Right lung (tissue), 5 donors: ENCODE measurements around the gene SNX5. TPM values are rescaled to one million over a fixed set of nuclear protein-coding genes. Genes with fewer than 3 reads are reported as not detected.

Experiments used
- DNase-seq, 2 donors: peaks; one replicate each; pipeline ENCODE4 v3.0.0-alpha.2; 2013
- polyA plus RNA-seq, 5 donors: library from polyadenylated mRNA; unstranded; fragments of 120-200 nt; gene quantifications; one replicate each; pipeline versions ENCODE4 v1.2.1 to v1.2.3, GENCODE V29; 2013; ENCODE audit warnings: inconsistent platforms in 1 of 5, low replicate concordance in 1 of 5; ENCODE audit not compliant: insufficient read length in 5 of 5, insufficient read depth in 1 of 5

The SNX5 gene
- polyA plus RNA-seq, 5 donors: 207 to 304 (median 265) TPM

GRCh38 chr20:17925141-17925939 is 43.3 kb downstream of the SNX5 start:
- peak; percentile 45 to 48 for DNase-seq

DNA sequence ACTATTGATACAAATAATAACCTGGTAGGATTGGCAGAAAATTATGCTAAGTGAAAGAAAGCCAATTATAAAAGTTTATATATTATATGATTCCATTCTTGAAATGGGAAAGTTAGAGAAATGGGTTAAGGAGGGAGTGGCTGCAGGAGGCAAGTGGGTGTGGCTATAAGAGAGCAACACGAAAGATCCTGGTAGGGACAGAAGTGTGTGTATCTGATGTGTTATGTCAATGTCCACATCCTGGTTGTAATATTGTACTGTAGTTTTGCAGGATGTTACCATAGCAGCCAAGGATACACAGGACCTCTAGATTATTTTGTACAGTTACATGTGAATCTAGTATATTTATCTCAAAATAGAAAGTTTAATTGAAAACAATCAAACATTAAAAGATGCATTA is 46.8 kb downstream of the SNX5 start:
- no peak for DNase-seq

DNA sequence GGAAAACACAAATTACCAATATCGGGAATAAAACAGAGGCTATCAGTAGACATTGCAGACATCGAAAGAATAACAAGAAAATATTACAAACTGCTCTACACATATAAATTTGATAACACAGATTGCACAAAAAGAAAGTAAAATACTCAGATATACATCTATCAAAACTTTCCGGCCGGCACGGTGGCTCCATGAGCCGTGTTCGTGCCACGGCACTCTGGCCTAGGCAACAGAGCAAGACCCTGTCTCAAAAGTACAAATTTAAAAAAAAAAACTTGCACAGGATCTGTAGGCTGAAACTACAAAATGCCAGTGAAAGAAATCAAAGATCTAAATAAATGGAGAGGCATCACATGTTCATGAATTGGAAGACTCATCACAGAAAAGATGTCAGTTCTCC is 49.4 kb downstream of the SNX5 start:
- DNase-seq: no peak

DNA sequence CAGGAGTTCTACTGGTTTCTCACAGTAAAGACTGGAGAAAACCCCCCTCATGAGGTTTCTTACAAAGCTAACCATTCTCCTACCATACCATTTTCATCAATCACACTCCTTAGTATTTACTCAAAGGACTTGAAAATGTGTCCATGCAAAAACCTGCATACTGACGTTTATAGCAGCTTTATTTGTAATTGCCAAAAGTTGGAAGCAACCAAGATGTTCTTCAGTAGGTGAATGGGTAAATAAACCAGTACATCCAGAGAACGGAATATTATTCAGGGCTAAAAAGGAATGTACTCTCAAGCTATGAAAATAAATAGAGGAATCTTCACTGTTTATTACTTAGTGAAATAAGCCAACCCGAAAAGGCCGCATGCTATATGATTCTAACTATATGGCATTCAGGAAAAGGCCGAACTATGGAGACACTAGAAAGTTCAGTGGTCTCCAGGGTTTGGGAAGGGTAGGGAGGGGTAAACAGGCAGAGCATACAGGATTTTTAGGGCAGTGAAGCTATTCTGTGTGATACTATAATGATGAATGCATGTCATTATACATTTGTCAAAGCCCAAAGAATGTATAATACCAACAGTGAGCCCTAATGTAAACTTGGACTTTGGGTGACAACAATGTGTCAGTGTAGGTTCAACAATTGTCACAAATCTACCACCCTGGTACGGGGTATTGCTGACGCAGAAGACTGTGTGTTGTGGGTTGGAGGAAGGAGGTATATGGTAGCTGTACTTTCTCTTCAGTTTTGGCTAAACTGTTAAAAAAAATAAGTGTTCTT is 50.6 kb downstream of the SNX5 start:
- no peak for DNase-seq

DNA sequence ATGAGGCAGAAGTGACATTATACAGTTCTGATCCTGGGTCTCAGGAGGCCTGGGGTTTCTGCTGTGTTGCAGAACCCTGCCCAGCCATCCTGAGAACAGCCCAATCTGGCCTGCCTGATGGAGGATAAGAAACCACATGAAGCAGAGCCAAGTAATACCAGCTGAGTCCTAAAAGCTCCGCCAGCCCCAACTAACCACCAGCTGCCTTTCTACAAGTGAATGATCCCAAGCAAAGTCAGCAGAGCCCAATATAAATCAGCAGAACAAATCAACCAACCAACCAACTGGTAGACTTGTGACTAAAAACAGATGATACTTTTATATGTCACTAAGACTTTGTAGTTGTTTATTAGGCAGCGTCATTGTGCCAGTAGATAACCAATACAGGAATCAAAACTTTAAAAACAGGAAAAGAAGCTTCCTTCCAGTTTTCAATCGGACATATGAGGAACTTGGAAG is 52.1 kb downstream of the SNX5 start:
- no peak for DNase-seq

DNA sequence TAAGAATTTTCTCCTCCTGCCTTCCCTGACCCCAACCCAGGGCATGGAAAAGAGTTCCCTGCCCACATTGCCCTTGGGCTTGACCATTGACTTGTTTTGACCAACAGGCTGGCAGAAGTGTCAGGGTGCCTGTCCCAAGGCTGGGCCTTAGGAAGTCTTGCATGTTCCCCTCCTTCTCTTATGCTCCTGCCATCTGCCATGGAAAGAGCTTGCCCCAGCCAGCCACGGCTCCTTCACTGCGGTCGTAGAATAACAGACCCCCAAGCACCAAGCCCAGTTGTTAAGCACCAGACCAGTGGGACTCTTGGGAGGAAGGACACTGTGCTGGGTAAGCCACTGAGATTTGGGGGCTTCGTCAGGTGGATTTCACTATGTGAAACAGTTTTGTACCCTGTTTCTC is 53.6 kb downstream of the SNX5 start:
- DNase-seq: no peak

GRCh38 chr20:17912916-17913315 is 55.7 kb downstream of the SNX5 start:
- no peak for DNase-seq

DNA sequence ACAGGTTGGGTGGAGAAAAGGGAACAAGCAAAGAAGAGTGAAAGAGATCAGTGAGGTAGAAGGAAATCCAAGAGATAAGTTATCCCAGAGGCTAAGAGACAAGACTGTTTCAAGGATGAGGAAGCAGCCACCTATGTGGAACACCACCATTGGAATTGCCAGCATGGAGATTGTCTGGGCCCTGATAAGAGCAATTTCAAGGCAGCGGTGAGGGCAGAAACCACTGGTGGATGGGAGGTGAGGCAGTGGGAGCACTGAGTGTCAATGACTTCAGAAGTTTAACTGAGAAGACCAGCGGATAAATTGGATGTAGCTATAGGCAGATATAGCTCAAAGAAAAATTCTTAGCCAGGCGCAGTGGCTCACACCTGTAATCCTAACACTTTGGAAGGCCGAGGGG is 56.7 kb downstream of the SNX5 start:
- DNase-seq: no peak

- peak in 1 of 2 donors; percentile 35 for DNase-seq
Observed at GRCh38 chr20:17910828-17911294, 57.7 kb downstream of the SNX5 start.

DNA sequence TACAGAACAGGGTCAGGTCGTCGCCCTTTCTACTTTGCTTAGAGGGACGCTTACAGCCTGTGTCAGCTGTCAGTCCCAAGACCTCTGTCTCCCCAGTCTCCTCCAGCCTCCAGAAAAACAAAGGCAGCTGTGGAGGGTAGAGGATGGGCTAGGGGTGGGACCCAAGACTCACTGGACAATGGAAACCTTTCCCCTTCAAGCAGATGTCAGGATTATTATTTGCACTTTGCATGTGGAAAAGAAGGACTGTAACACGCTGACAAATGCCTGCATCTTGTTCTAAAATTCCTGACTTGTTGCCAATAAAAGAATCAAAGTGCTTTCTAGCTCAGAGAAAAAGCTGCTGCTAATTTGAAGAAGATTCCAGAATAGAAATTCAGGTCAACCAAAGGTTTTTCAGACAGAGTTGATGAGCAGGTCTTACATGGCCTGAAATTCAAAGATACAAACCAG is 58.7 kb downstream of the SNX5 start:
- no peak for DNase-seq

GRCh38 chr20:17905544-17905943 is 63.0 kb downstream of the SNX5 start:
- no peak for DNase-seq

DNA sequence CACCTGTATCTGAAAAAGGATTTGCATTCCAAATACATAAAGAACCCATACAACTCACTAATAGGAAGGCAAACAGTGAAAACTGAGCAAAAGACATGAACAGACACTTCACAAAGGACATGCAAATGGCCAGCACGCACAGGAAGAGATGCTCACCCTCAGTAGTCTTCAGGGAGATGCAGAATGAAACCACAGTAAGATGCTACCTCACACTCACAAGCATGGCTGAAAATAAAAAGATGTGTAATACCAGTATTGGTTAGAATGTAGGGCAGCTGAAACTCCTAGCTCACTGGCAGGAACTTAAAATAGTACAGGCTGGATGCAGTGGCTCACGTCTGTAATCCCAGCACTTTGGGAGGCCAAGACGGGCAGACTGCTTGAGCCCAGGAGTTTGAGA is 64.6 kb downstream of the SNX5 start:
- DNase-seq: no peak

DNA sequence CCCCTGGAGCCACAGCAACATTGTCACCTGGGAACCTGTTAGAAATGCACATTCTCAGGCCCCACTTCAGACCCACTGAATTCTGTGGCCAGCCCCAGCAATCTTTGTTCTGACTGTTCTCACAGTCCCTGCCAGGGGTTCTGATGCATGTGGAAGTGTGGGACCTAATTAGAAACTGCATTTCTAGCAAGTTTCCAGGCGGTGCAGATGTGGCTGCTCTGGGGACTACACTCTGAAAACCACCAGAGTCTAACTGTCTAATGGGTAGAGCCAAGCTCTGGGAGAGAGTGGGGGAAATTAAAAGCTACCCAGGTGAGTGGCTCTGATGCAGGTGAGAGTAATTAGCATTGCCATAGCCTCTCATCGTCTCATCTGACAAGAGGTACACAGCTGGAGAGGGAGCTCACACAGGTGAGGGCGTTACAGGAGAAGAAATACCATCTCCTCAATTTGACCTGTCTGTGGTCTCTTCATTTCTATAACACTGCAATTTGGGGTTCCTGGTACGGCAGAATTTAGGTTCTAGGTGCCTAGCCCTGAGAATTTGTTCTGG is 66.0 kb downstream of the SNX5 start:
- DNase-seq: no peak

- no peak for DNase-seq
Observed at GRCh38 chr20:17901971-17902370, 66.6 kb downstream of the SNX5 start.

DNA sequence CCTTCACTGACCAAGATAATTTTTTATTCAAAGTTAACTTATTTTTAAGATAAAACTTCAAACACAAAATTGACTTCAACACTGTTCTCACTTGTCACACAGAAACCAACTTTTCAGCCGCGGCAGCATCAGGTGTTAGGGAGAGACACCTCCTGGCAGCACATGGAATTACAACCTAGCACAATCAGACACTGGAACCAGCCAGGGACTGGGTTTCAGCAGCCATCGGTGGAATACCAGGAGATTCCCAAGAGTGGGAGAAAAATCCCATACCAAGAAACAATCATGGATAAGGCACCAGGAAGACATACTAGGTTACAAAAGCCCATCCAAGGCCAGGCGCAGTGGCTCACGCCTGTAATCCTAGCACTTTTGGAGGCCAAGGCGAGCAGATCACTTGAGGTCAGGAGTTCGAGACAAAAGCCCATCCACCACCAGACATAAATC is 70.0 kb downstream of the SNX5 start:
- peak; percentile 41 to 55 for DNase-seq

- no peak for DNase-seq
Observed at GRCh38 chr20:17897566-17898307, 70.9 kb downstream of the SNX5 start.

GRCh38 chr20:17896771-17897369 is 71.7 kb downstream of the SNX5 start:
- DNase-seq: no peak

GRCh38 chr20:17896193-17896723 is 72.3 kb downstream of the SNX5 start:
- no peak for DNase-seq

- peak in 1 of 2 donors; percentile 36 for DNase-seq
Observed at GRCh38 chr20:17895641-17896171, 72.9 kb downstream of the SNX5 start.

GRCh38 chr20:17893445-17893844 is 75.1 kb downstream of the SNX5 start:
- DNase-seq: no peak
